UCSD-AML1 (cell line): ENCODE data around the gene ZFPL1.
"Not testable (repeated sequence)": the region's sequence is repeated elsewhere in the genome, so short reads cannot be mapped to it uniquely, and the experiment has no call there.

Experiments
- DNase-seq: peaks from one replicate; lab custom pipeline; 2025; ENCODE audit not compliant: unreplicated experiment; lab: John Stamatoyannopoulos, UW

Gene ZFPL1

DNA sequence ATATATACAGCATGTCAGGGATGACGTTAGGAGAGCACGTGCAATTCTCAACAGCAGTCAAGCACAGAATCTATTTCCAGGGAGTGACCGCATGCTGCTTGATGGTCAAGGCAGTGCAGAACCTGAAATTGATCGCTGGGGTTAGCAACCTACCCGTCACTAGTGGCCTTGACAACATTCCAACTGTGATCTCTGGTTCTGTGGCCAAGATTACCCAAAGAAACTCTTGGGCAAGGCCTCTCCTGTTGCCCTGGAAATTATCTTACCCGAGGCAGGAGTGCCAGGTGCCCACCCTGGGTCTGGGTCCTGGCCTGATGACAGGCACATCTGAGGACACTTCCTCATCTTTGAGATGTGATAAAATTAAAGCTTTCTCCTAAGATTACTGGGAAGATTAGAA lies 29.8 kb downstream of the ZFPL1 start:
- DNase-seq, result no peak

DNA sequence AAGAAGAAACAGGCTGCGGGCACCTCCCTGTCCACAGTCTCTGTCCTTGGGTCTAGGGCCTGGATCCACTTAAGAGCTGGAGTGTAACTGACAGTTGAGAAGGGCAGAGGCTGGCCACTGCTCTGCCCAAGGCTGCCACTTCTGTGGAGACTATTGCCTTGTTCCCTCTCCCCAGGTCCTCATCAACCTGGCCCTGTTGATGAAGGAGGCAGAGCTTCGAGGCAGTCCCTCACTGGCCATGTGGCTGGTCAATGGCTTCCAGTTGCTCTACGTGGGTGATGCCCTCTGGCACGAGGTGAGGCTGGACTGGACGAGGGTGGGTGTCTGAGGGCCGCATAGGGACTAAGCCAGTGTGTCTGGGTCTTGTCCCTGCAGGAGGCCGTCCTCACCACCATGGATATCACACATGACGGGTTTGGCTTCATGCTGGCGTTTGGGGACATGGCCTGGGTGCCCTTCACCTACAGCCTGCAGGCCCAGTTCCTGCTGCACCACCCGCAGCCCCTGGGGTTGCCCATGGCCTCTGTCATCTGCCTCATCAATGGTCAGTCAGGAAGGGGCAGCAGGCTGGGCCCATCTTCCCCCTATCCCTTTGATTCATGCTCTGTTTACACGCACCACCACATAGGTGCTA lies 30.6 kb downstream of the ZFPL1 start:
- no peak for DNase-seq

DNA sequence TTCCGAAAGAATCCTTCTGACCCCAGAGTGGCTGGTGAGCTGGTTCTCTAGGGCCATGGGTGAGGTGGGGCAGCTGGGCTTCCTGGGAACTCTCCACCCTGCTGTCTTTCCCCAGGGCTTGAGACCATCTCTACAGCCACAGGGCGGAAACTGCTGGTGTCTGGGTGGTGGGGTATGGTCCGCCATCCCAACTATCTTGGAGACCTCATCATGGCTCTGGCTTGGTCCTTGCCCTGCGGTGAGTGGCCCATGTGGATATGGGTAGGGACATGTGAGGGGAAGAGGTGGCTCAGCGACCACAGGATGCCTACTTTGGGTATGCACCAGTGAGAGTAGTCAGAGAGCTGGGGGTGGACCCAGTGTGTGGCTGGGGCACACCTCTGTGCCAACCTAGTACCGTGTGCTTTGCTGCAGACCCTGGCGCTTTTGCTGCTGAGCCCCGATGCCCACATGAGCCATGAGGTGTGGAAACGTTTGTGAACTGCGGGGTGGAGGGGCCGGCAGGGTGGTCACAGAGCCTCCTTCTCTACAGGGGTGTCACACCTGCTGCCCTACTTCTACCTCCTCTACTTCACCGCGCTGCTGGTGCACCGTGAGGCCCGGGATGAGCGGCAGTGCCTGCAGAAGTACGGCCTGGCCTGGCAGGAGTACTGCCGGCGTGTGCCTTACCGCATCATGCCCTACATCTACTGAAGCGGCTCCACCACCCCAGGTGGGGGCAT lies 31.5 kb downstream of the ZFPL1 start:
- no peak for DNase-seq

DNA sequence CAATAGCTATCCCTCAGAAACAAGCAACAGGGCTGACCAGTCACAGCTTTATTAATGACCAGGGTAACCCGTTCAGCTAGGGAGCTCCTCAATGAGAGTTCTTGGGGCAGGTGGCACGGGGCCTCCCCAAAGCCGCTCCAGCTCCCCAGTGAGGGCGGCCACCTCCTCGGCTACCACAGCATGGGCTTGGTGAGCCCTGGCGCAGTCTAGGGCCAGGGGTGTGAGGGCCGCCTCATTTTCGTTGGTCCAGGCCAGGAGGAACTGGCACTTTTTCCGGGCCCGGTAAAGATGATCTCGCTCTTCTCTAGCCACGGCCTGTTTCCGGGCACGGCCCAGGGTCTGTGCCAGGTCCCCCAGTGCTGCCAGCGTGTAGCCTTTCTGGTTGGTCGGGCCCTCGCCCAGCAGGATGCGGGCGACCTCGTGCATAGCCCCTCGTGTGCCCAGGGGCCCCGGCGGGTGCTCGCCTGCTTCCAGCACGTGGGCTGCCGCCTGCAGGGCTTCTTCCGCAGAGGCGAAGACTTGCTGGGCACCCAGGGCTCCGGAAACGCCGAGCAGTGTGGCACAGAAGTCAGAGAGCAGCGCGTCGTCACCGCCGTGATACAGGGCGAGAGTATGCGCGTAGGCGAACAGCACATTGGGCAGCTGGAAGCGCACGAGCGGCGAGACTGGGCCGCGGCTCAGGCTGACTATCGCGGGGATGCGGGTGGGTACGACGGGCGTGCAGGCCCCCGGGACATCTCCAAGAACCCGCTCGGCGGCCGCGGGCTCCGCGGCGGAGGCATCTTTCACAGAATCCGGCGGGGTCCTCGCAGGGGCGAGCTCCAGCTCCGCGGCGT lies 32.6 kb downstream of the ZFPL1 start:
- DNase-seq, result no peak

DNA sequence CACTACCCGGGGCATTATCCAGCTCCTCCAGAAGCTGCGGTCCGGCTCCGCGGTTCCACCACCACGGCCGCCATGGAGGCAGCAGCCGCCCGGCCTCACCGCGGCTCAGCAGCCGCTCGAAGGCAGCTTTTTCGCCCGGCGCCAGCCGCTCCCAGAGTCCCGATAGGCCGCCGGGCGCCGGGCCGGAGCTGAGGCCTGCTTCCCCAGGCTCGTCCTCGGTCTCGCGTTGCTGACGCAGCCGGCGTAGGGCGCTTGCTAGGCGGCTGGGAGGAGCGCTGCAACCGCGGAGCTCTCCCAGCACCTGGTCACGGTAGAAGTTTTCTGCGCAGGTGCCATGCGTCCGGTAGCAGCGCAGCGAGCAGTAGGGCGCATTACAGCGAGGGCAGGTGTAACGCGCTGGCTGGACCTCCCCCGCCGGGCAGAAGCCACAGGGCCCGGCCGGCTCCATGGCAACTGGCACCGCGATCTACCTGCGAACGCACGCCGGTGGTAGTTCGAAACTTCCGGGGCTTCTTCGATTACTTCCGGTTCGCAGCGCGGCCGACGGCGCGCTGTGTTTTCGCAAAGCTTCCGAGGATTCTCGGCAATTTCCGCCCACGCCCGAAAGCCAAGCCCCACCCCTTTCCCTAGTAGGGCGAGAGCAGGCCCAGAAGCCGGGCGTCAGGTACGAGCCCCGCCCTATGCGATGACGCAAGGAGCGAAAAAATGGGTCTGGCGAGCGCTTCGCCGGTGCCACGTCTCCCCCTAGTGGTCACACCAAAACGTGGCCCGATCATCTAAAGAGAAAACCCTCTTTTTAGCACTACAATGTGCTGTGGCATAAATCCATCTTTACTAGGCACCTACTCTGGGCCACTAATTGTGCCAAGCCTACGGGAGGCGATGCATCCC lies 33.4 kb downstream of the ZFPL1 start, which contains the start of gene ZNHIT2:
TSS of gene ZNHIT2 (minus strand) at position 496 of the 891 bp plus-strand sequence. CDS start at position 448, 48 bp downstream.
- peak; percentile 99 for DNase-seq

DNA sequence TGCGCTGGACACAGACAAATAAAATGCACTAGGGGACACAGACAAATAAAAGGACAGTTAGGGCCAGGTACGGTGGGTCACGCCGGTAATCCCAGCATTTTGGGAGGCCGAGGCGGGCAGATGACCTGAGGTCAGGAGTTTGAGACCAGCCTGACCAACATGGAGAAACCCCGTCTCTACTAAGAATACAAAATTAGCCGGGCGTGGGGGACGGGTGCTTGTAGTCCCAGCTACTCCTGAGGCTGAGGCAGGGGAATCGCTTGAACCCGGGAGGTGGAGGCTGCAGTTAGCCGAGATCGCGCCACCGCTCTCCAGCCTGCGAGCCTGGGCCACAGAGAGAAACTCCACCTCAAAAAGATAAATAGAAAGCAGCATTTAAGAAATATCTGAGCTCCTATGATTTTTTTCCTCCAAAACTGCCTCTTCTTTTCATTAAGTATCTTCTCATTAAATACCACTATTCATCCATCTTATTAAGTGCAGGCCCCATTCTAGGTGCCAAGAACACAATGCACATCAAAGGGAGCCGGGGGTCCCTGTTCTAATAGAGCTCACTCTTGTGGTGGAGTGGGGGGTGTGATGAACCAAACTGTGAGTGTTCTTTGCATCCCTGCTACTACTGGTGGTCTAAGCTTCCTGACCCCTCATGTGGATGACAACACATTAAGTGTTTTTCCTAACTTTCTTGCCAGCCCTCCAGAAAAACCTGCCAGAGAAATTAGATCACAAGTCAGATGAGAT lies 34.2 kb downstream of the ZFPL1 start:
- DNase-seq, result no peak

DNA sequence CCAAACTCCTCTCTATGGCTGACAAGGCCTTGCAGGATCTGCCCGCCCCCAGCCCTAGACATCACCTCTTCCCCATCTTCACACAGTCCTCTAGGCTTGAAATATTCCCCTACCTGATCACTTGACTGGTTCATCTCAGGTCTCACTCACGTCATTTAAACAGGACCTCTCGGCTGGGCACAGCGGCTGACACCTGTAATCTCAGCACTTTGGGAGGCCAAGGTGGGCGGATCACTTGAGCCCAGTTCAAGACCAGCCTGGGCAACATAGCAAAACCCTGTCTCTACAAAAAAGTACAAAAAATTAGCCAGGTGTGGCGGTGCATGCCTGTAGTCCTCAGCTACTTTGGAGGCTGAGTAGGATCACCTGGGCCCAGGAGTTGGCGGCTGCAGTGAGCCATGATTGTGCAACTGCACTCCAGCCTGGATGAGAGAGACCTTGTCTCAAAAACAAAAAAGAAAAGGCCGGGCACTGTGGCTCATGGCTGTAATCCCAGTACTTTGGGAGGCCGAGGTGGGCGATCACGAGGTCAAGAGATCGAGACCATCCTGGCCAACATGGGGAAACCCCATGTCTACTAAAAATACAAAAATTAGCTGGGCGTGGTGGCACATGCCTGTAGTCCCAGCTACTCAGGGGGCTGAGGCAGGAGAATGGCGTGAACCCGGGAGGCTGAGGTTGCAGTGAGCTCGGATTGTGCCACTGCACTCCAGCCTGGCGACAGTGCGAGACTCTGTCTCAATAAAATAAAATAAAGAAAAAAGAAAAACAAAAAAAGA lies 35.1 kb downstream of the ZFPL1 start:
- not testable (repeated sequence) for DNase-seq

DNA sequence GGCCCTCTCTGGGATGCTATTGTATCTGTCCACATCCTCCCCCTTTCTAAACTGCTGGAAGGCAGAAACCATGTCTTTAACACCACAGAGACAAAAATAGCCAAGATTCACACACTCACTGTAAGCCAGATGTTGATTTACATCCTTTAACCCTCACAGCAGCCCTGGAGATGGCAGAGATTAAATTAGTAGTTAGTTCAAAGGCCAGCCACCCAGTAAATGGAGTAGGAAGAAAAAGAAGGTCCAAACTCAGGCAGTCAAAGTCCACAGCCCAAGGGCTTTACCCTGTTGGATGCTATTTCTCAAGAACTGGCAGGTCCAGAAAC lies 35.6 kb downstream of the ZFPL1 start:
- DNase-seq, result no peak

DNA sequence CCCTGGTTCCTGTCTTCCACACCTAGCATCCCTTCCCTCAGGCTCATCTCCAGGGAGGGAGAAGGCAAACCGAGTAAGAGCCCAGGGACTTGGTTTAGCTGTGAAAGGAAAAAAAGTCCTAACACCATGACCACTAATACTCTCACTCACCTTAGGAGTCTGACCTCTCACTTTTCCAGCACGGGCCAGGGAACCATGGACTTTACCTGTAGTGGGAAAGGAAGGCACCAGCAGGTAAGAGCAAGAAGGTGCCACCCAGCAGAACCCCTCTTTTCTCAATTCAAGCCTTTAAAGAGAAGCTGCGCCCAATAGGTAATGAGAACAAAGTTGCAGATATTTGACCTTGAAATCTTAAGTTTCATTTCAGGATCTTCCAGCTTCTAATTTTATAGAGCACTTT lies 36.8 kb downstream of the ZFPL1 start:
- DNase-seq, result no peak

DNA sequence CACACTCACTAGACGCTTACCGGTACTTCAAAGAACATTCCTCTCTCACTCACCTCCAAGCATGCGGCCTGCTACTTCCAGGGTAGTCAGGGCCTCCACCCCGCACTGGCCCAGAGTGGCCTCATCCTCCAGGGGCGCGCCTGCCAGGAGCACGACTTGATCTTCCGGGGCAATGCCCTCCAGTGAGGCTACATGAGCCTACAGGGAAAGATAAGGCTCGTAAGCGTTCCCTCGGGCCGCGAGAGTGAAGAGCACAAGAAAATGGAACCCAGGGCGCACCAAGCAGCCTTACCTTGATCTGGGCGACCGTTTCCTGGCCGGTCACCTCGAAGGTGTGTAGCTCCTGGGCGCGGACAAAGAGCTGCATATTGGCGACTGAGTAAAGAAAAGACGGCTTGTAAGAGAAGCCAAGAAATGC lies 37.4 kb downstream of the ZFPL1 start:
- peak; percentile 33 for DNase-seq

DNA sequence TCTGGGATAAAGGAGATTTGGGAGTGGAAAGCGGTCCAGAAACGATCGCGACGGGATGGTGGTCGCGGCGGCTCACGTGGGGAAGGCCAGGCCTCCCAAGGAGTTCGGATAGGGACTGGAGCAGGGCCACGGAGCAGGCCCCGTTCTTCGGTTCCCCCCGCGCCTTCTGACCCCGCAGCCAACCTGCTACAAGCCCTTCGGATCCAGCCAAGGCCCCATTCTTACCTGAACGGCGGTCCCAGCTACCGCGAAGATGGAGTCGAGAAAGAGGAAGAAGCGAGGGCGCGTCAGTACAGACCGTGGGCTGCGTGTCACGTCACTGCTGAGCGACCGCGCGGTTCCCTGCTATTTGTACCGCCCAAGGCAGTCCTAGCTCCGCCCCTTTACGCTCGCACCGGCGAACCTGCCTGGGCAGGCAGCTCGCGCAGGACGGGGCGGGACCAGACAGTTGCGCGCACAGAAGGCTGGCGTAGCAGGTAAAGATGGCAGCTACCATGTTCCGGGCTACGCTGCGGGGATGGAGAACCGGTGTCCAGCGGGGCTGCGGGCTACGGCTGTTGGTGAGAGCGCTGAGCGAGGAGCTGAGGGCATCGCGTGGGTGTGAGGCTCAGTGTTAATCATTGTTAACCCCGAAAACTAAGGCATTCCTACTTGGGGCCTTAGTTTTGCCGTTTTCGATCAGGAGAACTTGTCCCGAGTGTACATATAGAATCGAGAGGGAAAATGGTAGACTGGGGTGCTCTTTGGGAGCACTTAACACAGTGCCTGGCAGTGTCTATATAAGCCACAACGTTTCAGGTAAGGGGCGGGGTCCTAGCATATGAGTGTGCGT lies 38.1 kb downstream of the ZFPL1 start, which contains the start of the genes FAU and MRPL49:
TSS of gene FAU (minus strand) at position 270 of the 832 bp plus-strand sequence. CDS start 321 bp downstream, outside the sequence.
TSS of gene MRPL49 (plus strand) at position 457 of the 832 bp plus-strand sequence. CDS start at position 483, 26 bp downstream.
- DNase-seq, result peak; percentile 98

DNA sequence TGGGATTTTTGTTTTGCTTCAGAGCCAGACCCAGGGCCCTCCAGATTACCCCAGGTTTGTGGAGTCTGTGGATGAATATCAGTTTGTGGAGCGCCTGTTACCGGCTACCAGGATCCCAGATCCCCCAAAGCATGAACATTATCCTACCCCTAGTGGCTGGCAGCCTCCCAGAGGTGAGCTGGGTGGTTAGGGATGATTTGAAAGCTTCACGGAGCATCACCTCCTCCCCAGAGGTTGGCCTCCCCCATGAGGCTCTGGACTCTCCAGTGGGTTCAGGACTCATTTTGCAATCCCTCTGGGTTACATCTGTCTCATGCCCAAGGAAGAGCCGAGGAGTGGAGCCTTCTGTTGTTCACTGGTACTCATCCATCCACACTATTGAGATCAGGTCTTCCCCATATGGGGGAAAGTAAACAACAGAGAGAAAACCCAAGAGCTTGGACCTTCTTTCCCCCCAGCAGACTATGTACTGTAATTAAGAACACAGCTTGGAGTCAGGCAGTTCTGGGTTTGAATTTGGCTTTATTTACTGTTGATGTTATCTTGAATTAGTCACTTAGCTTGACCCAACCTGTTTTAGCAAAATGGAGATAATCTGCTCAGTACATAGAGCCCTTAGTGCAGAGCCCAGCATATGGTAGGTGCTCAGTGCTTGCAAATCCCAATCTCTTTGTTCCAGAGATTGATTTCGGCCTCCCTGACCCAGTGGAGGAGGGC lies 40.6 kb downstream of the ZFPL1 start:
- no peak for DNase-seq

DNA sequence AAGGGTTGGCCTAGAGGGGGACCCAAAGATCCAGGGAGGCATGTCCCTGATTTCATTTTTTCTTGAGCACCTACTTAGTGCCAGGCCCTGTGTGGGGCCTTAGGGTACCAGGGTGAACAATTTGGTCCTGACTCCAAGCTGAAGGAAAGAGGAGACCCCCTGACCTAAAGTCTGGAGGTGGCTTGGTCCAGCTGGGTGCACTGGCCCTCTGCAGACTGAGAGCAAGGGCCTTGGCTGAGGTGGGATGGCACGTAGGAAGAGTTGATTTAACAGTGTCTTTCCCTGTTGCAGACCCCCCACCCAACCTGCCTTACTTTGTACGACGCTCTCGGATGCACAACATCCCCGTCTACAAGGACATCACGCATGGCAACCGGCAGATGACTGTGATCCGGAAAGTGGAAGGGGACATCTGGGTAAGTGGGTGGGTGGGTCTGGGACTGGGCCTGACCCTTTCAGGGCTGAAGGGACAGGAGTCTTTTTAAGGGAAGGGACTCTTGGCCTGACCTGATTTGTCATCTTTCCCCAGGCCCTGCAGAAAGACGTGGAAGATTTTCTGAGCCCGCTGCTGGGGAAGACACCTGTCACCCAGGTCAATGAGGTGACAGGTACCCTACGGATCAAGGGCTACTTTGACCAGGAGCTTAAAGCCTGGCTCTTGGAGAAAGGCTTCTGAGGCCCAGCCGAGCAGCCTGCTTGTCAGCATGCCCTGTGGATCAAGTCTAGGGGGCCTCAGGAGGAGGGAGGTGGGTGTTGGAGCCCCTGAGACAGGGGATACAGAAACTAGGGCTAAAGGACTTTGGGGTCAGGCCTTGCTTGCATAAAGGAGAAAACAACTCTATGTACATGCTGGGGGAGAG lies 41.4 kb downstream of the ZFPL1 start:
- DNase-seq, result no peak

DNA sequence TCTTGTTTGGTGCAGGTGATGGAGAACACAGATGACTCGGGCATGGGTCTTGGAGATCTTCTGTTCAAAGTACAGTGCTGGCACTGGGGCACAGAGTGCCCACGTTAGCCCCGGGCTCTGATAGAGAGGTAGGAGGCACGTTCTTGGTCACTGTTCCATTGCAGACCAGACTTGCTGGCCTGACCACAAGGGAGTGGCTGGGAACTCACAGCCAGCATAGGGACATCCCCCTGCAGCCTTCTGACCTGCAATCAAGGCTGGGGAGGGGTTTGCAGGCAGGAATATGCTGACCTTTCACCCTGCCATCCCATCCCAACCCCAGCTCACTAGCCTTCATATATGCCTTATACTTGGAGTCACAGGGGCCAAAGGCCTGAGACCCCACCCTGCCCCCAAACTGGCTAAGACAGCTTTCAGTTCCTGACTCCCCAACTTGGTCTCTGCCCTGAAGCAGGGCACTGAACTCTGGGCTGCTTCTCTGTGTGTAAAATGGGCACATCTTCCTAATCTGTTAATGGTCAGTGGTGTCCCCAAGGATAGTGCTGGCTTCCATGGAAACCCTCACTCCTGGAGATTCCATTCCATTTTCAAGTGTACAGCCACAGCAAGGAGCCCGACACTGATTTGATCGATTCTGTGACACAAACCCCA lies 42.7 kb downstream of the ZFPL1 start:
- no peak for DNase-seq

DNA sequence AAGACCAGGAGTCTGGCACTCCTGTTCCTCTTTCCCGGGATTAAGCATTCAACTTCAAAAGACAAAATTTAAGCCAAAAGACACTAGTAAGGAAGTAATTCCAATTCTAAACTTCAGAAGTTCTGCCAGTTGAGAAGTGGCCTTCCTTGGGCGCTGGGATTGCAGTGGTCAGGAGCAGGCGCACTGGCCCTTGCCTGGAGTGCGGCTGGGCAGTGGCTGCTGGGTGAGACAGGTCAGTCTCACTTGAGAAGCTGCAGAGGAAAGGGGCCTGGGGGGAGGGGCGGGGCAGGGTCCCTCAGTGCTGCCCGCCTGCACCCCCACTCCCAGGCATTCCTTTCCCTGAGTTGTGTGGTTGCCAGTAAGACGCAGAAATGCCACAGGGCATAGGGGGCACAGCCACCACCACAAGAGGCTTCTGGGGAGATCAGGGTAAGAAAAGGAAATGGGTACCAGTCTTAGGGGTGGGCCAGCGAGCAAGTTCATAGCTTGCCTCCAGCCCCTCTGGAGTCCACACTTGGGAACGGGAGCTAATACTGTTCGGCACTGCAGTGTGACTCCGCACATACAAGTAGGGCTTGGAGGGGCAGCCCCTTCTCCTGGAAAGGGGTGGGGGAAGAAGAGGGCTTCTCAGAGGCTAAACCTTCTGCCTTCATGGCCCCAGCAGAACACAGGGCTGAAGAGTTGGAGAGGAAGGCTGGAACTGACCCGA lies 43.6 kb downstream of the ZFPL1 start:
- DNase-seq, result no peak
